GM12878 (cell line): Measurements from ENCODE around the gene ROR2. TPM values are rescaled to one million over a fixed set of nuclear protein-coding genes. Genes with fewer than 3 reads are reported as not detected.

ENCODE experiments used
- ATAC-seq: fragments of 200-7000 bp; cut with Tn5 transposase; 3 replicates; pipeline ENCODE4 v1.9.1; 2020; ENCODE audit warnings: mild to moderate bottlenecking, moderate library complexity
- BruUV-seq: library from RNA; stranded (reverse); fragments of 400-500 nt; replicated peaks from 2 replicates; lab custom pipeline; 2021; lab: Mats Ljungman, UMichigan
- CTCF ChIA-PET: fragments of 300-600 bp; sonication (Branson Sonifier 250); formaldehyde crosslinking; extraction: SDS; loops from one replicate; lab custom pipeline; 2021; ENCODE audit warnings: inconsistent platforms; lab: Yijun Ruan, JAX
- POLR2A ChIA-PET: fragments of 350-600 bp; formaldehyde crosslinking; extraction: SDS; loops from one replicate; lab custom pipeline; 2021; ENCODE audit warnings: inconsistent platforms; lab: Charles Lee
- RAD21 ChIA-PET: fragments of 300-600 bp; sonication (Branson Sonifier 250); formaldehyde crosslinking; loops from one replicate; lab custom pipeline; 2023; ENCODE audit warnings: antibody characterized with exemption; ENCODE audit not compliant: unreplicated experiment; lab: Charles Lee
- SMC1A ChIA-PET: fragments of 300-600 bp; sonication (Branson Sonifier 250); formaldehyde crosslinking; loops from one replicate; lab custom pipeline; 2023; ENCODE audit not compliant: unreplicated experiment, uncharacterized antibody; lab: Charles Lee
- DNase-seq: peaks from one replicate; pipeline ENCODE4 v3.0.0-alpha.2; 2011; ENCODE audit warnings: low read depth, low spot score
- FAIRE-seq: peaks from 3 replicates; lab custom pipeline; 2011; peaks lifted over from hg19 to GRCh38; lab: Jason Lieb, UNC
- H2AFZ ChIP-seq: 2 replicates; pipeline ENCODE4 v1.6.0; 2011; ENCODE audit warnings: low read depth, low read length, control low read depth; ENCODE audit not compliant: control insufficient read depth
- H3K27ac ChIP-seq: 2 replicates; pipeline ENCODE4 v1.5.1; 2011; ENCODE audit warnings: control low read depth; ENCODE audit not compliant: control insufficient read depth, insufficient read depth
- H3K27me3 ChIP-seq, 2 experiments: replicated peaks in 1 of 2; 2 replicates each; pipeline versions ENCODE4 v1.6.0 to v1.6.1; 2011; ENCODE audit warnings: low read length in 1 of 2; ENCODE audit not compliant: control insufficient read depth in 2 of 2, insufficient read depth in 2 of 2
- H3K36me3 ChIP-seq, 2 experiments: 2 replicates each; pipeline ENCODE4 v1.5.1; 2011; ENCODE audit warnings: low read length in 1 of 2; ENCODE audit not compliant: control insufficient read depth in 2 of 2, insufficient read depth in 2 of 2
- H3K4me1 ChIP-seq: 2 replicates; pipeline ENCODE4 v1.6.1; 2011; ENCODE audit warnings: mild to moderate bottlenecking, low read length, moderate library complexity, mixed read lengths; ENCODE audit not compliant: control insufficient read depth, insufficient read depth
- H3K4me2 ChIP-seq: 2 replicates; pipeline ENCODE4 v1.6.0; 2011; ENCODE audit warnings: control low read depth; ENCODE audit not compliant: control insufficient read depth, insufficient read depth
- H3K4me3 ChIP-seq: fragments of 200-600 bp; sonication (generic); 2 replicates; pipeline ENCODE4 v1.5.1; 2016
- H3K79me2 ChIP-seq: 2 replicates; pipeline ENCODE4 v1.6.0; 2011; ENCODE audit warnings: low read length; ENCODE audit not compliant: control insufficient read depth, insufficient read depth
- H3K9ac ChIP-seq: 2 replicates; pipeline ENCODE4 v1.8.0; 2011; ENCODE audit warnings: low read length, control low read depth, mixed read lengths; ENCODE audit not compliant: control insufficient read depth, insufficient read depth
- H3K9me3 ChIP-seq: replicated peaks from 3 replicates; pipeline ENCODE4 v1.5.1; 2011; ENCODE audit warnings: mild to moderate bottlenecking, low read length; ENCODE audit not compliant: control insufficient read depth, insufficient read depth
- H4K20me1 ChIP-seq: 2 replicates; pipeline ENCODE4 v1.6.0; 2011; ENCODE audit not compliant: control insufficient read depth, insufficient read depth
- EGR1 ChIP-seq, 2 experiments: IDR thresholded peaks; 1 replicate in 1 of 2; 2 replicates in 1 of 2; pipeline ENCODE4 v1.6.1; 2011 to 2012; ENCODE audit warnings: low read depth in 2 of 2, low read length in 2 of 2, borderline replicate concordance in 1 of 2, mild to moderate bottlenecking in 1 of 2, moderate library complexity in 1 of 2
- ELK1 ChIP-seq: IDR thresholded peaks from 2 replicates; pipeline ENCODE4 v1.6.1; 2012; ENCODE audit warnings: low read depth, low read length, improper control_type of control experiment
- HDAC2 ChIP-seq: fragments of 200-600 bp; sonication (generic); IDR thresholded peaks from 2 replicates; pipeline ENCODE4 v1.6.1; 2017
- IKZF2 ChIP-seq, 2 experiments: fragments of 450-650 bp; IDR thresholded peaks; 2 replicates each; pipeline ENCODE4 v1.6.1; 2017; ENCODE audit warnings: mild to moderate bottlenecking in 2 of 2, moderate library complexity in 2 of 2
- MEF2A ChIP-seq: IDR thresholded peaks from 2 replicates; pipeline ENCODE4 v1.6.1; 2011; ENCODE audit warnings: low read depth, mild to moderate bottlenecking, low read length, moderate library complexity; ENCODE audit not compliant: insufficient read depth
- MTA2 ChIP-seq: fragments of 450-650 bp; IDR thresholded peaks from 2 replicates; pipeline ENCODE4 v1.6.1; 2016; ENCODE audit warnings: low read depth, mild to moderate bottlenecking, moderate library complexity
- RUNX3 ChIP-seq: IDR thresholded peaks from 2 replicates; pipeline ENCODE4 v1.6.1; 2012; ENCODE audit warnings: low read length, inconsistent platforms
- SREBF1 ChIP-seq: IDR thresholded peaks from 2 replicates; pipeline ENCODE4 v1.6.1; 2012; ENCODE audit warnings: mild to moderate bottlenecking, low read length
- SRF ChIP-seq, 2 experiments: IDR thresholded peaks; 2 replicates each; pipeline ENCODE4 v1.6.1; 2011; ENCODE audit warnings: low read depth in 2 of 2, low read length in 2 of 2, mild to moderate bottlenecking in 1 of 2, moderate library complexity in 1 of 2
- TAF1 ChIP-seq: IDR thresholded peaks from 2 replicates; pipeline ENCODE4 v1.6.1; 2011; ENCODE audit warnings: mild to moderate bottlenecking, low read depth, low read length, borderline replicate concordance
- TBL1XR1 ChIP-seq: IDR thresholded peaks from 2 replicates; pipeline ENCODE4 v1.6.1; 2012; ENCODE audit warnings: low read depth, low read length, improper control_type of control experiment
- TCF12 ChIP-seq: IDR thresholded peaks from 2 replicates; pipeline ENCODE4 v1.6.1; 2011; ENCODE audit warnings: low read depth, mild to moderate bottlenecking, low read length
- ZNF687 ChIP-seq: fragments of 450-650 bp; IDR thresholded peaks from 2 replicates; pipeline ENCODE4 v1.6.1; 2017; ENCODE audit warnings: mild to moderate bottlenecking, moderate library complexity
- WGBS: methylation state at CpG from one replicate; pipeline ENCODE4 v1.1.6; 2016; ENCODE audit warnings: low lambda C conversion rate; ENCODE audit not compliant: insufficient replicate concordance, insufficient coverage; ENCODE audit errors: missing lambda C conversion rate; 5-methylcytosine and 5-hydroxymethylcytosine counted together
- in situ Hi-C: fragments of 300-500 bp; cut with MboI; formaldehyde crosslinking; loops from 9 replicates; pipeline ENCODE4 v1.14.3; 2018; ENCODE audit warnings: mixed read lengths
- intact Hi-C: fragments of 100-400 bp; cut with micrococcal nuclease; formaldehyde crosslinking; loops from one replicate; pipeline ENCODE4 v1.14.2; 2022; ENCODE audit not compliant: unreplicated experiment
- polyA plus RNA-seq, 11 experiments: library from polyadenylated mRNA; depleted of rRNA in 4 of 11; unstranded in 6 of 11; stranded (reverse) in 5 of 11; fragments of >200 nt; fragmentation: Nextera tagmentation in 4 of 11; fragmentation: Illumina TruSeq in 1 of 11; extraction: Ambion mirVana in 4 of 11; extraction: Trizol in 1 of 11; gene quantifications; 1 replicate in 1 of 11; 2 replicates in 10 of 11; pipeline versions ENCODE4 v1.2.1 to v1.2.3, GENCODE V29; 2011 to 2016; ENCODE audit warnings: inconsistent platforms in 2 of 11, missing spikeins in 2 of 11, low read depth in 1 of 11
- total RNA-seq, 4 experiments: library from RNA; depleted of rRNA in 3 of 4; stranded (reverse); fragments of >200 nt in 3 of 4; fragmentation: Illumina TruSeq in 1 of 4; extraction: Trizol in 1 of 4; gene quantifications; 2 replicates each; pipeline versions ENCODE4 v1.2.1 to v1.2.3, GENCODE V29; 2013 to 2021
- TF ChIP-seq, protein P1 (sequence below): IDR thresholded peaks from 2 replicates; pipeline ENCODE4 v1.6.1; 2012; ENCODE audit warnings: low read length, inconsistent platforms
- TF ChIP-seq, protein P2 (sequence below): IDR thresholded peaks from 2 replicates; pipeline ENCODE4 v1.6.1; 2012; ENCODE audit warnings: low read depth, low read length, improper control_type of control experiment

ROR2 gene
- total and polyA plus RNA-seq, 10 of the 15 experiments (the other 5 are each of a cell fraction or from before 2014, with no cell fraction given): 0.03 to 0.05 TPM; not detected in 8

DNA sequence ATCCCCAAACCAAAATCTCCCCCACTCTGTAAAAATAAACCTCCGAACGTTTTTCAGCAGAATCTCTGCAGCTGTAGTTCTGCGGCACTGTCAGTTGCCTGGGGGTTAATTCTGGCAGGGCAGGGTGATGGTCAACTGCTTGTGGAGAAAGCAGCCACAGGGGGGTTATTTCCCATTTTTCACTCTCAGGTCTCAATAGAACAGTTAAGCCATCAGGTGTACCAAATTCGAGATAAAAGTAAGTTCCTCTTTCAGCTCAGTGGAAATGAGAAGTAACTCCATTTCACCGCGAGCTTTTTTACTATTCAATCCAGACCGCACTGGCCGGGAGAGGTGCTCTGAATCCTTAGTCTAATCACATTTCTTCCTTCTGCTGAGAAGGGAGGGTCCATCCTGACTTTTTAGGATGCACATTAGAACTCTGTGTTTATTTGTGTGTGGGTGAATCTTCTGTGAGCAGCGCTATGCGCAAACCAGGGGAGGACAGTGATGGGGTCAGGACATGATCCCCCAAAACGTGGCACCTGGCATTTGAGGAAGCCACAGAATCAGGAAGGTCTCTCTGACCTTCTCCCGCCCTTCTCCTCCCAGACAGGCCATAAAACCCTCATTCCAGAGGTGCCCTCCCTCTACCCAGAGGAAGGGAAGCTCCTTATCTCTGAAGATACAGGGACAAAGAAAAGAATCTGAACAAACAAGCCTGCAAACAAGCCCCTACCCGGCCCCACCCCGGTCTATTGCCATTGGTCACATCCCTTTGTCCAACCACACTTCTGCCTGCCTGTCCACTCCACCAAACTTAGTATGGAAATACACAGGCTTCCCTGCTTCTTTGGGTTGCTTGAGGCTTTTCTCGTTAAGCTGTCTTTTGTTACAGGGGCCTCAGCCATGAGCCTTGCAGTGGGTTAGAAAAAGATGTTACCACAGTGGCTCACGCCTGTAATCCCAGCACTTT is 229.0 kb downstream of the ROR2 start:
- FAIRE-seq (peak; percentile 66), ATAC-seq (peak; percentile 81), DNase-seq (no peak)
- intact Hi-C loops (no loop called here), in situ Hi-C loops (no loop called here)
- Histone ChIP-seq H3K27me3 (peaks cover 0 to 5% of the 10 kb centered on the region in 2 experiments; a peak in 2 of 4 replicates), H3K79me2 (no peaks in the 10 kb centered on the region), H3K27ac (no peak overlapping the region), H2AFZ (no peak overlapping the region), H3K9ac (no peak overlapping the region), H3K4me2 (peak overlapping the region; percentile 7; the same call in 1 of the 2 replicates), H3K9me3 (peaks cover 2% of the 10 kb centered on the region; the same call in 2 of the 3 replicates), H3K4me3 (no peak overlapping the region), H3K4me1 (peaks cover 11% of the 10 kb centered on the region), H3K36me3 (no peaks in the 10 kb centered on the region), H4K20me1 (no peaks in the 10 kb centered on the region; the same call in 1 of the 2 replicates)
- ChIA-PET CTCF (interaction anchor here (0.8 kb wide), 1 partner anchor 39 kb away, joined by 3 read pairs; no protein-coding TSS in a partner anchor), RAD21 (no interaction called here), POLR2A (no interaction called here), SMC1A (interaction anchor here (0.6 kb wide), 1 partner anchor 730 kb away, joined by 3 read pairs; no protein-coding TSS in a partner anchor)
- 9% methylated on average over 16 of the region's 16 CpGs for WGBS
- BruUV-seq: no TSS peak
- TF ChIP-seq, protein P1, sequence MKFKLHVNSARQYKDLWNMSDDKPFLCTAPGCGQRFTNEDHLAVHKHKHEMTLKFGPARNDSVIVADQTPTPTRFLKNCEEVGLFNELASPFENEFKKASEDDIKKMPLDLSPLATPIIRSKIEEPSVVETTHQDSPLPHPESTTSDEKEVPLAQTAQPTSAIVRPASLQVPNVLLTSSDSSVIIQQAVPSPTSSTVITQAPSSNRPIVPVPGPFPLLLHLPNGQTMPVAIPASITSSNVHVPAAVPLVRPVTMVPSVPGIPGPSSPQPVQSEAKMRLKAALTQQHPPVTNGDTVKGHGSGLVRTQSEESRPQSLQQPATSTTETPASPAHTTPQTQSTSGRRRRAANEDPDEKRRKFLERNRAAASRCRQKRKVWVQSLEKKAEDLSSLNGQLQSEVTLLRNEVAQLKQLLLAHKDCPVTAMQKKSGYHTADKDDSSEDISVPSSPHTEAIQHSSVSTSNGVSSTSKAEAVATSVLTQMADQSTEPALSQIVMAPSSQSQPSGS: 0 out of 2 replicates have a peak, but pooled peaks have one; percentile 40
- TF ChIP-seq TCF12 (0 out of 2 replicates have a peak, but pooled peaks have one; percentile 14), SREBF1 (no peak), TAF1 (no peak), RUNX3 (peak; percentile 50), MTA2 (no peak), HDAC2 (no peak), TBL1XR1 (no peak), EGR1 (IDR thresholded peaks at IDR 0.05; ENCODE audit: borderline replicate concordance in 1 of 2, low read depth in 2 of 2, low read length in 2 of 2) (no peak), ZNF687 (no peak), ELK1 (no peak), MEF2A (0 out of 2 replicates have a peak, but pooled peaks have one; percentile 18), SRF (IDR thresholded peaks at IDR 0.05; ENCODE audit: low read depth in 2 of 2, low read length in 2 of 2) (no peak), IKZF2 (IDR thresholded peaks at IDR 0.05) (peak in 1 of 2 experiments; percentile 42; a peak in 1 of 4 replicates)
- TF ChIP-seq, protein P2, sequence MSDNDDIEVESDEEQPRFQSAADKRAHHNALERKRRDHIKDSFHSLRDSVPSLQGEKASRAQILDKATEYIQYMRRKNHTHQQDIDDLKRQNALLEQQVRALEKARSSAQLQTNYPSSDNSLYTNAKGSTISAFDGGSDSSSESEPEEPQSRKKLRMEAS: no peak
